Astrocyte of the spinal cord (primary cell): ENCODE data around the gene NLRP11.
"Not testable (repeated sequence)": the region's sequence is repeated elsewhere in the genome, so short reads cannot be mapped to it uniquely, and the experiment has no call there.

Experiments used
- DNase-seq: peaks from one replicate; pipeline ENCODE4 v3.0.0; 2011; ENCODE audit warnings: low read depth, low spot score
- H3K4me3 ChIP-seq: 2 replicates; pipeline ENCODE4 v1.5.1; 2011; ENCODE audit warnings: low read depth, mild to moderate bottlenecking, low read length, moderate library complexity
- CTCF ChIP-seq: IDR thresholded peaks from 2 replicates; pipeline ENCODE4 v1.5.1; 2012; ENCODE audit warnings: low read depth, mild to moderate bottlenecking, low read length, inconsistent platforms
- in situ Hi-C: cut with HindIII; loops from 2 replicates; pipeline ENCODE4 v1.10.0; 2017; ENCODE audit warnings: low sequenced_read_pairs

The NLRP11 gene

GRCh38 chr19:55802281-55802680, 29.5 kb downstream of the NLRP11 start:
- no peak for DNase-seq
- H3K4me3 ChIP-seq = no peak overlapping the region
- no peak for TF ChIP-seq CTCF
- in situ Hi-C loops = no loop called here

GRCh38 chr19:55801416-55801815, 30.4 kb downstream of the NLRP11 start:
- TF ChIP-seq CTCF = no peak
- H3K4me3 ChIP-seq = no peak overlapping the region
- in situ Hi-C loops = no loop called here
- no peak for DNase-seq

- no peak for TF ChIP-seq CTCF
- no peak for DNase-seq
- in situ Hi-C loops = no loop called here
- no peak overlapping the region for H3K4me3 ChIP-seq
Observed at GRCh38 chr19:55795021-55795420, 36.8 kb downstream of the NLRP11 start.

- no peak for DNase-seq
- in situ Hi-C loops = no loop called here
- no peak overlapping the region for H3K4me3 ChIP-seq
- no peak for TF ChIP-seq CTCF
Observed at GRCh38 chr19:55781112-55781511, 50.7 kb downstream of the NLRP11 start.

GRCh38 chr19:55778331-55778730, 53.5 kb downstream of the NLRP11 start:
- DNase-seq = no peak
- H3K4me3 ChIP-seq = no peak overlapping the region
- in situ Hi-C loops = no loop called here
- TF ChIP-seq CTCF = no peak

- in situ Hi-C loops = no loop called here
- no peak for TF ChIP-seq CTCF
Observed at GRCh38 chr19:55777528-55777927, 54.3 kb downstream of the NLRP11 start.

GRCh38 chr19:55769632-55770031, 62.2 kb downstream of the NLRP11 start:
- in situ Hi-C loops, DNase-seq, H3K4me3 ChIP-seq: not testable (repeated sequence)

More at GRCh38 chr19:55777528-55777927, 54.3 kb downstream of the NLRP11 start:
- H3K4me3 ChIP-seq = no peak overlapping the region
- no peak for DNase-seq

GRCh38 chr19:55768818-55769217, 63.0 kb downstream of the NLRP11 start, which contains the start of gene RFPL4AL1:
RFPL4AL1 (plus strand) TSS chr19:55769118; CDS start chr19:55771805, 2,687 bp downstream.
- H3K4me3 ChIP-seq, in situ Hi-C loops, DNase-seq: not testable (repeated sequence)
